ENCODE results near the gene ZNF438. TPM values are rescaled to one million over a fixed set of nuclear protein-coding genes. Genes with fewer than 3 reads are reported as not detected.

ZNF438 gene
- total and polyA plus RNA-seq, 2 of the 4 experiments (the other 2 are of a cell fraction), result 1.8 to 2.9 TPM

- Histone ChIP-seq H4K8ac (ENCODE audit: low read depth in 2 of 2, low read length in 2 of 2) (peak overlapping the region; percentile 36 to 37; a peak in 2 of 4 replicates), H3K23ac (ENCODE audit: low read depth, low read length) (peak overlapping the region; percentile 13; the same call in 1 of the 2 replicates), H2AK5ac (ENCODE audit: low read depth, low read length) (peak overlapping the region; percentile 89), H3K18ac (ENCODE audit: low read depth, low read length) (peak overlapping the region; percentile 70), H3K4ac (ENCODE audit: low read depth, low read length) (peak overlapping the region; percentile 92), H2AK9ac (replicated peaks; ENCODE audit: low read depth, low read length, poor library complexity) (peak overlapping the region; percentile 60), H4K91ac (ENCODE audit: insufficient read depth, low read depth, low read length) (peak overlapping the region; percentile 69), H2BK20ac (ENCODE audit: low read depth, low read length) (peak overlapping the region; percentile 78), H3K27ac (ENCODE audit: insufficient read depth, low read length) (peak overlapping the region; percentile 94), H3K36me3 (ENCODE audit: control insufficient read depth, insufficient read depth, low read length) (no peaks in the 10 kb centered on the region), H3K4me3 (ENCODE audit: insufficient read depth, low read depth, low read length) (no peak overlapping the region), H2BK15ac (ENCODE audit: low read depth, low read length) (peak overlapping the region; percentile 4; the same call in 2 of the 3 replicates), H2AFZ (replicated peaks; ENCODE audit: low read length, poor library complexity) (peak overlapping the region; percentile 68), H3K9ac (ENCODE audit: low read depth, low read length) (no peak overlapping the region), H3K79me1 (ENCODE audit: low read depth in 1 of 2, low read length in 2 of 2) (peaks cover 0 to 5% of the 10 kb centered on the region in 2 experiments; a peak in 2 of 4 replicates), H3K9me3 (ENCODE audit: control insufficient read depth, insufficient read depth, low read length) (no peaks in the 10 kb centered on the region), H3K9me1 (ENCODE audit: insufficient read depth, low read length) (peaks cover 29% of the 10 kb centered on the region), H2BK120ac (ENCODE audit: low read depth, low read length) (peak overlapping the region; percentile 91), H3K4me1 (ENCODE audit: control insufficient read depth, insufficient read depth, low read length) (peaks cover 36% of the 10 kb centered on the region), H2BK5ac (ENCODE audit: low read depth, low read length, poor library complexity, severe bottlenecking) (peak overlapping the region; percentile 35), H3K4me2 (ENCODE audit: low read depth, low read length) (no peak overlapping the region), H4K5ac (ENCODE audit: low read depth, low read length) (peak overlapping the region; percentile 59), H4K20me1 (ENCODE audit: insufficient read depth, low read length) (no peaks in the 10 kb centered on the region), H3K56ac (ENCODE audit: extremely low read depth, insufficient read depth, low read length) (no peak overlapping the region), H3K14ac (replicated peaks; ENCODE audit: low read depth, low read length) (peak overlapping the region; percentile 67), H3K27me3 (ENCODE audit: control insufficient read depth, insufficient read depth, low read length) (no peaks in the 10 kb centered on the region)
- POLR2A ChIA-PET (ENCODE audit: unreplicated experiment), result interaction anchor here (0.7 kb wide), 1 partner anchor 70 kb away, joined by 3 read pairs; no protein-coding TSS in a partner anchor
- dilution Hi-C loops (cut with HindIII; ENCODE audit: low sequenced_read_pairs, unreplicated experiment), result no loop called here
- DNase-seq (peak; percentile 58), ATAC-seq (ENCODE audit: low read depth) (no peak)
- BruUV-seq (replicated peaks), result no TSS peak
- in situ Hi-C loops (cut with MboI; ENCODE audit: low sequenced_read_pairs), result no loop called here
- WGBS, 2 experiments (ENCODE audit: extremely low coverage in 2 of 2, insufficient read length in 1 of 2), result 94% methylated on average over 6 of the region's 12 CpGs; no CpG with 5 or more reads in 1 of the 2 experiments
- CTCF ChIA-PET, result no interaction called here
- intact Hi-C loops (cut with micrococcal nuclease), result no loop called here
- TF ChIP-seq MAFK (IDR thresholded peaks at IDR 0.05; ENCODE audit: low read depth, low read length) (no peak), CEBPB (IDR thresholded peaks at IDR 0.05; ENCODE audit: low read depth, low read length) (no peak), SMC3 (IDR thresholded peaks at IDR 0.05; ENCODE audit: low read depth, low read length) (no peak), POLR2A (IDR thresholded peaks at IDR 0.05; ENCODE audit: low read depth, low read length) (no peak), FOS (IDR thresholded peaks at IDR 0.05; ENCODE audit: low read depth, low read length) (no peak), ELK1 (IDR thresholded peaks at IDR 0.05; ENCODE audit: borderline replicate concordance, low read depth, low read length) (no peak), RCOR1 (IDR thresholded peaks at IDR 0.05; ENCODE audit: insufficient replicate concordance, low read length) (no peak), CHD1 (IDR thresholded peaks at IDR 0.05; ENCODE audit: low read depth, low read length) (no peak), RAD21 (IDR thresholded peaks at IDR 0.05; ENCODE audit: low read length) (no peak), BHLHE40 (IDR thresholded peaks at IDR 0.05; ENCODE audit: low read depth, low read length) (no peak), RFX5 (IDR thresholded peaks at IDR 0.05; ENCODE audit: low read depth, low read length) (no peak), MAZ (IDR thresholded peaks at IDR 0.05; ENCODE audit: borderline replicate concordance, low read depth, low read length) (no peak), MXI1 (IDR thresholded peaks at IDR 0.05; ENCODE audit: borderline replicate concordance, low read depth, low read length) (no peak), CTCF (conservative IDR thresholded peaks at IDR 0.05; ENCODE audit: low read depth, low read length) (no peak)
- TF ChIP-seq, protein P1, sequence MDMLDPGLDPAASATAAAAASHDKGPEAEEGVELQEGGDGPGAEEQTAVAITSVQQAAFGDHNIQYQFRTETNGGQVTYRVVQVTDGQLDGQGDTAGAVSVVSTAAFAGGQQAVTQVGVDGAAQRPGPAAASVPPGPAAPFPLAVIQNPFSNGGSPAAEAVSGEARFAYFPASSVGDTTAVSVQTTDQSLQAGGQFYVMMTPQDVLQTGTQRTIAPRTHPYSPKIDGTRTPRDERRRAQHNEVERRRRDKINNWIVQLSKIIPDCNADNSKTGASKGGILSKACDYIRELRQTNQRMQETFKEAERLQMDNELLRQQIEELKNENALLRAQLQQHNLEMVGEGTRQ (IDR thresholded peaks at IDR 0.05; ENCODE audit: low read depth, low read length), result no peak
These were observed 213.5 kb downstream of the ZNF438 start for GRCh38 chr10:30818010-30818660.
